CD14-positive monocyte (primary cell): Measurements from ENCODE around the gene RTL10. TPM values are rescaled to one million over a fixed set of nuclear protein-coding genes. Genes with fewer than 3 reads are reported as not detected.

ENCODE experiments used
- DNase-seq, 3 donors: peaks; one replicate each; pipeline ENCODE4 v3.0.0-alpha.2; 2011 to 2022
- H2AFZ ChIP-seq: 2 replicates; pipeline ENCODE4 v1.6.0; 2012; ENCODE audit warnings: mild to moderate bottlenecking, low read depth, low read length, inconsistent platforms; ENCODE audit not compliant: insufficient read depth, poor library complexity, severe bottlenecking
- H3K27ac ChIP-seq, 2 donors: 1 replicate in 1 of 2; 2 replicates in 1 of 2; pipeline ENCODE4 v1.5.1; 2012 to 2013; ENCODE audit warnings: low read length in 2 of 2, control low read depth in 1 of 2, inconsistent platforms in 1 of 2, low read depth in 1 of 2, mild to moderate bottlenecking in 1 of 2
- H3K27me3 ChIP-seq, 2 donors: one replicate each; pipeline versions ENCODE4 v1.6.0 to v1.6.1; 2011 to 2013; ENCODE audit warnings: low read length in 2 of 2; ENCODE audit not compliant: control insufficient read depth in 2 of 2, insufficient read depth in 2 of 2
- H3K36me3 ChIP-seq, 2 donors: replicated peaks in 1 of 2; 1 replicate in 1 of 2; 2 replicates in 1 of 2; pipeline versions ENCODE4 v1.5.1 to v1.6.1; 2012 to 2013; ENCODE audit warnings: low read length in 2 of 2, control low read depth in 1 of 2, inconsistent platforms in 1 of 2, mild to moderate bottlenecking in 1 of 2; ENCODE audit not compliant: insufficient read depth in 2 of 2, control insufficient read depth in 1 of 2
- H3K4me1 ChIP-seq, 2 donors: 1 replicate in 1 of 2; 2 replicates in 1 of 2; pipeline versions ENCODE4 v1.5.1 to v1.6.1; 2012 to 2013; ENCODE audit warnings: low read length in 2 of 2, control low read depth in 1 of 2, inconsistent platforms in 1 of 2, mild to moderate bottlenecking in 1 of 2, moderate library complexity in 1 of 2; ENCODE audit not compliant: insufficient read depth in 2 of 2, control insufficient read depth in 1 of 2
- H3K4me2 ChIP-seq: replicated peaks from 2 replicates; pipeline ENCODE3; 2012; ENCODE audit warnings: low read length, moderate library complexity, mild to moderate bottlenecking; ENCODE audit not compliant: poor library complexity, severe bottlenecking; ENCODE audit errors: extremely low read depth
- H3K4me3 ChIP-seq, 3 experiments: fragments of 200-600 bp in 1 of 3; sonication (generic) in 1 of 3; replicated peaks in 1 of 3; 1 replicate in 2 of 3; 2 replicates in 1 of 3; pipeline ENCODE4 v1.5.1; 2011 to 2013; ENCODE audit warnings: low read length in 3 of 3, mild to moderate bottlenecking in 3 of 3, control low read depth in 2 of 3, low read depth in 2 of 3, inconsistent platforms in 1 of 3, moderate library complexity in 1 of 3
- H3K79me2 ChIP-seq: 2 replicates; pipeline ENCODE4 v1.6.0; 2012; ENCODE audit warnings: mild to moderate bottlenecking, control low read depth, inconsistent platforms, low read length, moderate library complexity; ENCODE audit not compliant: insufficient read depth
- H3K9ac ChIP-seq: 2 replicates; pipeline ENCODE4 v1.6.0; 2017; ENCODE audit warnings: low read length, mild to moderate bottlenecking; ENCODE audit not compliant: insufficient read depth, poor library complexity, severe bottlenecking
- H3K9me3 ChIP-seq, 2 donors: replicated peaks in 1 of 2; 1 replicate in 1 of 2; 2 replicates in 1 of 2; pipeline versions ENCODE4 v1.5.1 to v1.6.1; 2012 to 2013; ENCODE audit warnings: low read length in 2 of 2, control low read depth in 1 of 2; ENCODE audit not compliant: control insufficient read depth in 1 of 2, insufficient read depth in 1 of 2
- H4K20me1 ChIP-seq: 2 replicates; pipeline ENCODE4 v1.6.0; 2012; ENCODE audit warnings: mild to moderate bottlenecking, low read length, control low read depth, moderate library complexity; ENCODE audit not compliant: insufficient read depth
- H3K27ac Mint-ChIP-seq, 7 donors: one replicate each; pipeline ENCODE4 v1.8.0; 2020; ENCODE audit warnings: mild to moderate bottlenecking in 7 of 7, mixed read lengths in 7 of 7, moderate library complexity in 6 of 7, inconsistent platforms in 2 of 7
- H3K27me3 Mint-ChIP-seq, 3 donors: one replicate each; pipeline ENCODE4 v1.8.0; 2021 to 2022; ENCODE audit warnings: low read depth in 3 of 3, mild to moderate bottlenecking in 3 of 3, mixed read lengths in 3 of 3, moderate library complexity in 3 of 3, inconsistent platforms in 1 of 3
- H3K36me3 Mint-ChIP-seq, 2 donors: one replicate each; pipeline ENCODE4 v1.8.0; 2020; ENCODE audit warnings: mixed read lengths in 2 of 2, inconsistent platforms in 1 of 2, mild to moderate bottlenecking in 1 of 2
- H3K4me1 Mint-ChIP-seq: one replicate; pipeline ENCODE4 v1.8.0; 2020; ENCODE audit warnings: mild to moderate bottlenecking, mixed read lengths
- H3K4me3 Mint-ChIP-seq, 2 donors: one replicate each; pipeline ENCODE4 v1.8.0; 2020; ENCODE audit warnings: mild to moderate bottlenecking in 2 of 2, mixed read lengths in 2 of 2, moderate library complexity in 1 of 2
- H3K9me3 Mint-ChIP-seq, 7 donors: one replicate each; pipeline ENCODE4 v1.8.0; 2020 to 2022; ENCODE audit warnings: mixed read lengths in 7 of 7, mild to moderate bottlenecking in 6 of 7, moderate library complexity in 6 of 7, inconsistent platforms in 2 of 7
- CTCF ChIP-seq: fragments of 200-600 bp; IDR thresholded peaks from one replicate; pipeline ENCODE4 v1.8.0; 2022; ENCODE audit warnings: antibody characterized with exemption, mild to moderate bottlenecking
- WGBS: methylation state at CpG from one replicate; pipeline ENCODE4 v1.1.5; 2013; ENCODE audit warnings: missing lambda C conversion rate; ENCODE audit not compliant: insufficient coverage; 5-methylcytosine and 5-hydroxymethylcytosine counted together
- intact Hi-C, 2 donors: fragments of 100-400 bp; cut with micrococcal nuclease; formaldehyde crosslinking; loops; one replicate each; pipeline versions ENCODE4 v1.15.0 to v1.15.1; 2023
- polyA plus RNA-seq, 3 donors: library from polyadenylated mRNA; depleted of rRNA in 1 of 3; unstranded in 2 of 3; stranded (reverse) in 1 of 3; fragments of 300-500 nt in 2 of 3; fragments of >200 nt in 1 of 3; fragmentation: Illumina TruSeq in 2 of 3; gene quantifications; 1 replicate in 2 of 3; 2 replicates in 1 of 3; pipeline ENCODE4 v1.2.3, GENCODE V29; 2012 to 2021

The RTL10 gene
- polyA plus RNA-seq, 3 donors = 1.4 to 6.5 (median 1.5) TPM

GRCh38 chr22:19892925-19893324, 38.3 kb upstream of the RTL10 start:
- peaks cover 62 to 86% of the 10 kb centered on the region in 2 donors for H3K36me3 Mint-ChIP-seq
- Histone ChIP-seq H3K27me3 (no peaks in the 10 kb centered on the region), H3K9ac (no peak overlapping the region), H3K4me2 (no peak overlapping the region), H3K79me2 (no peaks in the 10 kb centered on the region), H3K9me3 (no peaks in the 10 kb centered on the region), H3K27ac (no peak overlapping the region), H4K20me1 (peaks cover 7% of the 10 kb centered on the region), H2AFZ (no peak overlapping the region), H3K4me1 (peaks cover 16 to 24% of the 10 kb centered on the region in 2 donors), H3K4me3 (no peak overlapping the region), H3K36me3 (peaks cover 51 to 57% of the 10 kb centered on the region in 2 donors)
- H3K4me1 Mint-ChIP-seq = peaks cover 20% of the 10 kb centered on the region
- no peak for TF ChIP-seq CTCF
- no peak for DNase-seq
- intact Hi-C loops = no loop called here
- no peak overlapping the region for H3K27ac Mint-ChIP-seq
- no peak overlapping the region for H3K4me3 Mint-ChIP-seq
- peaks cover 2 to 8% (median 4%) of the 10 kb centered on the region in 3 donors for H3K27me3 Mint-ChIP-seq
- WGBS = 87% methylated on average over 10 of the region's 13 CpGs
- peaks cover 0 to 2% (median 0%) of the 10 kb centered on the region in 7 donors for H3K9me3 Mint-ChIP-seq

- DNase-seq = no peak
- Histone ChIP-seq H3K36me3 (peaks cover 46 to 51% of the 10 kb centered on the region in 2 donors), H4K20me1 (peaks cover 7% of the 10 kb centered on the region), H3K4me2 (peak overlapping the region; percentile 21), H2AFZ (no peak overlapping the region), H3K4me3 (no peak overlapping the region), H3K4me1 (peaks cover 21 to 29% of the 10 kb centered on the region in 2 donors), H3K9ac (no peak overlapping the region), H3K27ac (no peak overlapping the region), H3K79me2 (no peaks in the 10 kb centered on the region), H3K9me3 (no peaks in the 10 kb centered on the region), H3K27me3 (no peaks in the 10 kb centered on the region)
- Mint-ChIP-seq H3K4me1 (peaks cover 26% of the 10 kb centered on the region), H3K9me3 (peaks cover 0 to 2% (median 0%) of the 10 kb centered on the region in 7 donors), H3K4me3 (peak overlapping the region in 1 of 2 donors; percentile 58), H3K27ac (peak overlapping the region in 1 of 7 donors; percentile 1), H3K36me3 (peaks cover 57 to 85% of the 10 kb centered on the region in 2 donors), H3K27me3 (peaks cover 2 to 8% (median 4%) of the 10 kb centered on the region in 3 donors)
- intact Hi-C loops = no loop called here
- no peak for TF ChIP-seq CTCF
- 51% methylated on average over 22 of the region's 24 CpGs for WGBS
Observed at GRCh38 chr22:19892257-19892879, 37.7 kb upstream of the RTL10 start.
